HL-60 (cell line): ENCODE results near the gene HABP2.

ENCODE experiments used
- CTCF ChIP-seq: IDR thresholded peaks from one replicate; pipeline ENCODE4 v1.5.1; 2011; ENCODE audit warnings: low read length, control low read depth, inconsistent platforms; ENCODE audit not compliant: insufficient read depth
- REST ChIP-seq: IDR thresholded peaks from 2 replicates; pipeline ENCODE4 v1.6.1; 2012; ENCODE audit warnings: low read depth; ENCODE audit not compliant: insufficient replicate concordance

DNA sequence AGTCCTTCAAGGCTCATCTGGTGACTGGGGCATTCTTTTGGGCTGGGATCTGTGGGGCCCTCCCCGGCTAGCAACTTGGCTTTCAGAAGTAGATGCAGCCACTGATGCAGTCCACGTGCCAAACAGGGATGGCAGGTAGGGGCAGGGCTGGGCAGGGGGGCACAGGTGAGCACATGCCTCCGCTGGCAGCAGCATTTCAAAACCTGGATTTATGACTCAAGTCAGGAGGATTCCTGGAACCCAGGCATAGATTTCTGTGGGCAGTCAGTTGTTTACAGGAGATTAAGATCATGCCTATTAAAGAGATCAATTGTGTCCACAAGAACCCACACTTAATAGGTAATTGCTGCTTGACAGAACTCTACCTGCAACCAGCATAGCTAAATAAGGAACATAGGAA lies 839 bp upstream of the HABP2 start:
- TF ChIP-seq CTCF (no peak), REST (no peak)
